Uterus (tissue), 4 donors: ENCODE results near the gene NRXN3. TPM values are rescaled to one million over a fixed set of nuclear protein-coding genes. Genes with fewer than 3 reads are reported as not detected.

Experiments
- DNase-seq, 2 donors: peaks; one replicate each; pipeline ENCODE4 v3.0.0-alpha.2; 2019 to 2020
- H3K27ac ChIP-seq, 2 donors: fragments of 200-600 bp; sonication (generic); 1 replicate in 1 of 2; 2 replicates in 1 of 2; pipeline ENCODE4 v1.5.1; 2016 to 2018
- H3K27me3 ChIP-seq, 2 donors: fragments of 200-600 bp; sonication (generic); one replicate each; pipeline ENCODE4 v1.5.1; 2018 to 2019; ENCODE audit warnings: control low read depth in 1 of 2
- H3K36me3 ChIP-seq, 2 donors: fragments of 200-600 bp; sonication (generic); one replicate each; pipeline ENCODE4 v1.5.1; 2019; ENCODE audit warnings: control low read depth in 1 of 2
- H3K4me1 ChIP-seq, 2 donors: fragments of 200-600 bp; sonication (generic); one replicate each; pipeline ENCODE4 v1.5.1; 2018 to 2019; ENCODE audit warnings: control low read depth in 1 of 2
- H3K4me3 ChIP-seq, 2 donors: fragments of 200-600 bp; sonication (generic); 1 replicate in 1 of 2; 2 replicates in 1 of 2; pipeline ENCODE4 v1.5.1; 2018 to 2019; ENCODE audit warnings: mild to moderate bottlenecking in 1 of 2
- H3K9me3 ChIP-seq, 2 donors: fragments of 200-600 bp; sonication (generic); one replicate each; pipeline ENCODE4 v1.5.1; 2019; ENCODE audit warnings: control low read depth in 1 of 2
- CTCF ChIP-seq, 4 experiments: fragments of 200-600 bp in 2 of 4; fragments of 450-650 bp in 2 of 4; sonication (generic) in 2 of 4; IDR thresholded peaks; one replicate each; pipeline ENCODE4 v1.5.1; 2016 to 2019; ENCODE audit warnings: antibody characterized with exemption in 4 of 4, mild to moderate bottlenecking in 2 of 4, moderate library complexity in 1 of 4
- POLR2A ChIP-seq, 2 donors: fragments of 450-650 bp; IDR thresholded peaks; one replicate each; pipeline ENCODE4 v1.6.1; 2016; ENCODE audit warnings: antibody characterized with exemption in 2 of 2, mild to moderate bottlenecking in 1 of 2, moderate library complexity in 1 of 2
- intact Hi-C: fragments of 100-400 bp; cut with DNase I; formaldehyde crosslinking; loops from one replicate; pipeline ENCODE4 v1.15.1; 2023; ENCODE audit warnings: low total_unique reads
- total RNA-seq, 4 donors: library from RNA; depleted of rRNA in 3 of 4; stranded (reverse); fragments of >200 nt in 3 of 4; gene quantifications; one replicate each; pipeline versions ENCODE4 v1.1.0 to v1.2.4, GENCODE V29; 2014 to 2023
- donor health status: DM: yes; HTN: yes; CAD: no.

NRXN3 gene
- total RNA-seq, 4 donors from 2014 or later = 2.9 to 17.0 (median 4.4) TPM

DNA sequence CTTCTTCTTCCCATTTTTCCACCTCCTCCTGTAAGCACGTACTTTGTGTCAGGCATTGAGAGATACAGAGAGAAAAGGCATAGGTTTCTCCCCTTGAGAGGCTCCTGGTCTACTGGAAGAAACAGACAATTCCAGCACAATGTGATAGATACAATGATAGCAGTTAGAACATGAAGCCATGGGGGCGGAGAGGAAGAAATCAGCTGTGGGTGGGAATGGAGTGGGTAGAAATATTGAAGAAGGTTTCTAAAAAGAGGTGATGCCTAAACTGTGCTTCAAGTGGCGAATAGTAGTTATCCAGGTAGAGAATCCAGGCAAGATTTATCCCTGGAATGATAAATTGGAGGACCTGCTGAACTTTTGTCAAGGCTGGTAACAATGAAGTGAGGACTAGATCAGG lies 528.8 kb downstream of the NRXN3 start:
- Histone ChIP-seq H3K9me3 (no peaks in the 10 kb centered on the region), H3K36me3 (no peaks in the 10 kb centered on the region), H3K4me1 (no peaks in the 10 kb centered on the region), H3K27ac (no peak overlapping the region), H3K4me3 (no peak overlapping the region), H3K27me3 (no peaks in the 10 kb centered on the region)
- intact Hi-C loops = no loop called here
- DNase-seq = no peak
- TF ChIP-seq POLR2A (IDR thresholded peaks at IDR 0.05) (no peak), CTCF (IDR thresholded peaks at IDR 0.05) (no peak)

DNA sequence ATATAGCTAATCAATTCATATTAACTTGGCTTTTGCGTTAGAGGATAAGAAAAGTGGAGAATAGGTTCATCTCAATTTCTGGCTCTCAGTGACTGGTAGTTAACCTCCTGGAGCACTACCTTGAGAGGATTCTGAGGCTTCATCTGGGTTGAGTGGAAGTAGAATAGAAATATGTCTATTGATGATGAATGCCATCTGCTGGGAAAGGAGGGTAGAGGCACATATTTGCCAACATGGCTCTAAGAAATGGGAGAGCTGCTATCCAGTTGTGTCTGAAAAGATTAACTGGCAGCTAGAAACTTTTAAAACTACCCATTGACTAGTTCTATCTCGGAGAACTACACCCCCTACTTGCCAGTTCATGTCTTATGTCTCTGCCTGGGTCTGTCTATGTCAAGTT lies 530.1 kb downstream of the NRXN3 start:
- intact Hi-C loops = no loop called here
- Histone ChIP-seq H3K4me1 (no peaks in the 10 kb centered on the region), H3K36me3 (no peaks in the 10 kb centered on the region), H3K27me3 (no peaks in the 10 kb centered on the region), H3K4me3 (no peak overlapping the region), H3K9me3 (no peaks in the 10 kb centered on the region), H3K27ac (no peak overlapping the region)
- DNase-seq = no peak
- TF ChIP-seq POLR2A (IDR thresholded peaks at IDR 0.05) (no peak), CTCF (IDR thresholded peaks at IDR 0.05) (no peak)

- Histone ChIP-seq H3K4me1 (no peaks in the 10 kb centered on the region), H3K9me3 (no peaks in the 10 kb centered on the region), H3K27me3 (no peaks in the 10 kb centered on the region), H3K27ac (no peak overlapping the region), H3K36me3 (no peaks in the 10 kb centered on the region), H3K4me3 (no peak overlapping the region)
- no peak for DNase-seq
- TF ChIP-seq CTCF (IDR thresholded peaks at IDR 0.05) (no peak), POLR2A (IDR thresholded peaks at IDR 0.05) (no peak)
- intact Hi-C loops = no loop called here
Measured at GRCh38 chr14:78701246-78701645, 531.1 kb downstream of the NRXN3 start.

DNA sequence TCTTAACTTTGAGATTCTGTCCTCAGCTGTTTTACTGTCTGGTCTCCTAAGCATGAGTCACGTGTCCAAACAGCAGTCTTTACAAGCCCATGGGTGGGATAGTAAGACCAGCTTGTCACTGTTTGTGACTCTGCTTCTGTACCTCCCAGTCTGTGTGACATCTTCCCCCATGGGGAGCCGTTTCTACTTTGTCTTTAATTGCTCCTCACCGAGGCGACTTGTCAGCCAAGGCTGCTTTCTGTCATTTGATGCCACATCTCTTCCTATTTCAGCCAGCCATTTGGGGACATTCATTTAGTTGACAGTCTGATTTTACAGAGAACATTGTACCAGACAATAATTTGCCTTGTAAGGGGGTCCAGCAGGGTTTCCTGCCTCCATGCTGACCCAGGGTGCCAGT lies 534.8 kb downstream of the NRXN3 start:
- intact Hi-C loops = no loop called here
- H3K36me3 ChIP-seq = no peaks in the 10 kb centered on the region
- TF ChIP-seq POLR2A (IDR thresholded peaks at IDR 0.05) = no peak
- TF ChIP-seq CTCF (IDR thresholded peaks at IDR 0.05) = no peak
- H3K9me3 ChIP-seq = no peaks in the 10 kb centered on the region
- no peak for DNase-seq
- no peak overlapping the region for H3K4me3 ChIP-seq
- no peak overlapping the region for H3K27ac ChIP-seq
- H3K4me1 ChIP-seq = no peaks in the 10 kb centered on the region
- no peaks in the 10 kb centered on the region for H3K27me3 ChIP-seq

DNA sequence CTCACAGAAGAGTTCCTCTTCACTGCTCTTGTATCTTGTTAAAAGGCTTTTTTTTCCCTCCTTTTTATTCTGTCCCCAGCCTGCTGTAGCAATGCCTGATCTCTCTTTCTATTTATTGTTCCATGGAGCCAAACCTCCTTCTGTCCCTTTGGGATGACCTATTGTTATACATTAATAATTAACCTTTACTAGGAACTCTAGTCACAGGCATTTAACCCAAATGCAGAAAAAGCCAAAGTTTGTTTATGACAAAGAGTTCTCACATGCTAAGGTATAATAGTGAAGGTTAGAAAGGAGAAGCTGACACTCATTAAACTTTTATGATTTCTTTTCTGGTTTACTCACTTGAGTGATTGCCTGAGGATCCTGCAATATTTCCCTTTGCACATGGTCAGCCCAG lies 535.8 kb downstream of the NRXN3 start:
- H3K36me3 ChIP-seq = no peaks in the 10 kb centered on the region
- H3K4me3 ChIP-seq = no peak overlapping the region
- no peak for TF ChIP-seq POLR2A (IDR thresholded peaks at IDR 0.05)
- TF ChIP-seq CTCF (IDR thresholded peaks at IDR 0.05) = no peak
- H3K27me3 ChIP-seq = no peaks in the 10 kb centered on the region
- no peaks in the 10 kb centered on the region for H3K4me1 ChIP-seq
- no peak overlapping the region for H3K27ac ChIP-seq
- intact Hi-C loops = no loop called here
- no peaks in the 10 kb centered on the region for H3K9me3 ChIP-seq
- no peak for DNase-seq
